ENCODE measurements around the gene MDFIC2. TPM values are rescaled to one million over a fixed set of nuclear protein-coding genes. Genes with fewer than 3 reads are reported as not detected.

The MDFIC2 gene
- total RNA-seq, 2 donors from 2014 or later: not detected

DNA sequence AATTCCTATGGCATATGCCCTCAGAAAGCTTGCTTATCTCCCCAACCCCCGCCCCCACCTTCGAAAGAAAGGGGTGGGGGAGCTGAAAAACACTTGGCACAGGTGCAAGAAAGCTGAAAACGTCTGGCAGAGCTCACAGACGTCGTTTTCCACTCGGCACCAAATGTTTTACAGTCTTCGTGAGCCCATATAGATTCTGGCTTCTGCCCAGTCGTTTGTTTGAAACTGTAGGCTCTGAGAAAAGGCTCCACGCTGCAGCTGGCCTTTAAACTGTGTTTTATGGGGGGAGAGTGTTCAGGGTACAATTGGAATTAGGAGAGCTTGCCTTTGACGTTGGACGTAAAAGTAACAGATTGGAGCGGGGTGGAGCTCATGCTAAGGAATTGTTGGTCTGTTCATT lies 130.3 kb downstream of the MDFIC2 start:
- DNase-seq (ENCODE audit: low spot score): no peak
- Histone ChIP-seq H3K4me3 (no peak overlapping the region), H3K27ac (no peak overlapping the region), H3K4me1 (no peaks in the 10 kb centered on the region), H3K36me3 (no peaks in the 10 kb centered on the region), H3K9me3 (no peaks in the 10 kb centered on the region), H3K27me3 (no peaks in the 10 kb centered on the region)
- TF ChIP-seq, protein P1, sequence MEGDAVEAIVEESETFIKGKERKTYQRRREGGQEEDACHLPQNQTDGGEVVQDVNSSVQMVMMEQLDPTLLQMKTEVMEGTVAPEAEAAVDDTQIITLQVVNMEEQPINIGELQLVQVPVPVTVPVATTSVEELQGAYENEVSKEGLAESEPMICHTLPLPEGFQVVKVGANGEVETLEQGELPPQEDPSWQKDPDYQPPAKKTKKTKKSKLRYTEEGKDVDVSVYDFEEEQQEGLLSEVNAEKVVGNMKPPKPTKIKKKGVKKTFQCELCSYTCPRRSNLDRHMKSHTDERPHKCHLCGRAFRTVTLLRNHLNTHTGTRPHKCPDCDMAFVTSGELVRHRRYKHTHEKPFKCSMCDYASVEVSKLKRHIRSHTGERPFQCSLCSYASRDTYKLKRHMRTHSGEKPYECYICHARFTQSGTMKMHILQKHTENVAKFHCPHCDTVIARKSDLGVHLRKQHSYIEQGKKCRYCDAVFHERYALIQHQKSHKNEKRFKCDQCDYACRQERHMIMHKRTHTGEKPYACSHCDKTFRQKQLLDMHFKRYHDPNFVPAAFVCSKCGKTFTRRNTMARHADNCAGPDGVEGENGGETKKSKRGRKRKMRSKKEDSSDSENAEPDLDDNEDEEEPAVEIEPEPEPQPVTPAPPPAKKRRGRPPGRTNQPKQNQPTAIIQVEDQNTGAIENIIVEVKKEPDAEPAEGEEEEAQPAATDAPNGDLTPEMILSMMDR (IDR thresholded peaks at IDR 0.05): no peak

DNA sequence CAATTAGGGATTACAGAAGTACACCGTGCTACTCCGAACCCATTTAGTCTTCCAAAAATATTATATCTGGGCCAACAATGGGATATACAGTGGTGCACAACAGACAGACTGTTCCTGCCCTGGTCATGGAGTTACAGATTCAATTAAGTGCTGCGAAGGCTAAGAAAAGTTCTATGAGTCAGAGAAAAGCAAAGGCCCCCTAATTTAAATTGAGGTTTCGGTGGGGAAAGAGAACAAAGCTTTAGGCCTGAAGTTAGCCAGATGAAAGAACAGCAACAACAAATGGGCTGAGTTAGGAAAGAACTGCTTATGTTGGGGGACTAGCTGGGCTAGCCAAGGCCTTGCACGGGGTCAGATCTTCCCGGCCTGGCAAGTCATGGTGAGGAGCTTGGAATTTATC lies 131.8 kb downstream of the MDFIC2 start:
- Histone ChIP-seq H3K4me1 (no peaks in the 10 kb centered on the region), H3K36me3 (no peaks in the 10 kb centered on the region), H3K27me3 (no peaks in the 10 kb centered on the region), H3K27ac (no peak overlapping the region), H3K4me3 (no peak overlapping the region), H3K9me3 (no peaks in the 10 kb centered on the region)
- TF ChIP-seq, protein P1 (IDR thresholded peaks at IDR 0.05): no peak
- DNase-seq (ENCODE audit: low spot score): no peak

DNA sequence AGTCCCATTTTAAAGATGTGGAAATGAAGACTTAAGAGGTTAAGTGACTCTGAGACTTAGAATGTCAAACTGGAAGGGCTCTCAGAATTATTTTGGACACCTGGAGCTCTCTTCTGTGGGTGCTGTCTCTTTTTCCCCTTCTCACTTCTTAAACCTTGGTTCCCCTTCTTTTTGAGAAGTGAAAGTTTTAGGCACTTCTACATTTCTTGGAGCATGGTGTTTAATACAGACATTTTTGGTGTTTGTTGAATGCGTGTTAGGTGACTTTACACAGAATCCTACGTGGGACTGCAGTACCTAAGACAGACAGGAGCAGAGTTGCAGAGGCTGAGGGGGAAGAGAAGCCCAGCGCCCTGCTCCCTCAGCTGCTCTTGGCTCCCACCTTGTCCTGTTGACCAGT lies 133.3 kb downstream of the MDFIC2 start:
- DNase-seq (ENCODE audit: low spot score): no peak
- TF ChIP-seq, protein P1 (IDR thresholded peaks at IDR 0.05): no peak

DNA sequence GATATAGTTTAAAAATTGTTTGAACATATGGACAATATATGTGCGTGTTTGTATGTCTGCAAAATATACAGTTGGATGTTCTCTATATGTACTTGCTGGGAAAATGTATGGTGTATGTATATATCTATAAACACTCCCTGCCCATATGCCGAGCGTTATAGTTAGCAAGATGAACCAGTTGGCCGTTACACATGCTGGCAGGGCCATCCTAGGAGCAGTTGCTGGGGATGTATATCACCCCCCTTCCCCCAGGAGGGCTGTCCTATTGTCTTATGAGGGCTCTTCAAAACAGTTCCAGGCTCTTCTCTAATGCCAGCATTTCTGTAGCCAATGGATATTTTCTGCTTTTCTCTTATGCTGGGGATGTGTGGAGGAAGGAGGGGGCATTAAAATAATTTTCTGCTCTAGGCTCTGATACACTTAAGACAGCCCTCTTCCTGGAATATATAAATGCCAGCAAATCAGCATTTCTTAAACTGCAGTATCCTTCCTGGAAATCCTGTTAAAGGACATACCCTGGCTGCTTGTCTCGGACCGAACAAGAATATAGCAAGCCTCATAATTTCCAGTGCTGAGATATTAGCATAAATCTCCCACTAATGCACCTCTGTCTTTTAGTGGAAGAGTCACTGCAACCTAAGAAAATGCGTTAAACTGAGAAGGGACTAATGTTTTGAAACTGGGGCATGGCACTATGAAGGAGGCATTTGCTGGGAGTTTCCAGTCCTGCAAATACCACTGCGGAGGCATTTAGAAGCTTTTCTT lies 134.4 kb downstream of the MDFIC2 start:
- no peaks in the 10 kb centered on the region for H3K36me3 ChIP-seq
- no peaks in the 10 kb centered on the region for H3K9me3 ChIP-seq
- TF ChIP-seq, protein P1 (IDR thresholded peaks at IDR 0.05): no peak
- no peaks in the 10 kb centered on the region for H3K27me3 ChIP-seq
- DNase-seq (ENCODE audit: low spot score): no peak
- no peak overlapping the region for H3K27ac ChIP-seq
- H3K4me3 ChIP-seq: no peak overlapping the region
- no peaks in the 10 kb centered on the region for H3K4me1 ChIP-seq

More for the DNA sequence above, 133.3 kb downstream of the MDFIC2 start:
- Histone ChIP-seq H3K27ac (no peak overlapping the region), H3K4me1 (no peaks in the 10 kb centered on the region), H3K4me3 (no peak overlapping the region), H3K27me3 (no peaks in the 10 kb centered on the region), H3K36me3 (no peaks in the 10 kb centered on the region), H3K9me3 (no peaks in the 10 kb centered on the region)

DNA sequence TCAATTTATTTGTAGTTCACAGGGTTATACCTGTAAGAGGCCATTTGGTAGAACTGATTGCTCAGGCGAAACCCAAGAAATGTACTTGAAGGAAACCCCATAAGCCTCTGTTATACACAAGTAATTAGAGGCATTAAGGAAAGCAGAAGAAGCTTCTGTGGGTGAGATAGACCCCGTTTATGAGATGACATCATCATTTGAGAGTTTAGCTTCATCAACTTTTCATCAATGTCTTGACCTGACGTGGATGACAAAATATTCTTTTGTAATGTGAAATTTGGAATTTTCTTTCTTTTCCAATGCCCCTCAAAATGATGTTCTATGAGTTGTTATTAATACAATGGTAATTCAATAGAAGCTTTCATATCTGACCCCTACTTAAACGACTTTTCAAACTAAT lies 136.2 kb downstream of the MDFIC2 start:
- TF ChIP-seq, protein P1 (IDR thresholded peaks at IDR 0.05): no peak
- H3K4me3 ChIP-seq: no peak overlapping the region
- H3K27me3 ChIP-seq: no peaks in the 10 kb centered on the region
- H3K9me3 ChIP-seq: no peaks in the 10 kb centered on the region
- no peak overlapping the region for H3K27ac ChIP-seq
- H3K36me3 ChIP-seq: no peaks in the 10 kb centered on the region
- no peaks in the 10 kb centered on the region for H3K4me1 ChIP-seq
- DNase-seq (ENCODE audit: low spot score): no peak

DNA sequence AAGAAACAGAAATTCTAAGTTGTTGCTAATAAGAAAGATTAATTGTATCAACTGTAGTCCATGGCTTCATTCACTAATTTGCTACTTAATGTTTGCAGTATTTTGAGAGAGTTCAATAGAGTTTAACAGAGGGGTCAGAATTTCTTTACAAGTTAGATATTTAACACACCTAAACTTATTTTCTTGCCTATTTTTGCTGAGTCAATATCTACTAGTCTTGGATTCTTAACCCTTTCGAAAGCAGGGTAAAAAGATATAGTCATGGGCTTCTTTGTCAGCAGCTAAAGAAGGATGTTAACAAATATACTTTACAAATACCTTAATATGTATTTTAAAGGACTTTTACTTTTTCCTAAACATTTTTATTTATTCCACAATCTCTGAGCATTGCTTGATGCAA lies 155.6 kb downstream of the MDFIC2 start:
- no peak for DNase-seq (ENCODE audit: low spot score)
- no peaks in the 10 kb centered on the region for H3K9me3 ChIP-seq
- H3K4me1 ChIP-seq: no peaks in the 10 kb centered on the region
- H3K4me3 ChIP-seq: no peak overlapping the region
- TF ChIP-seq, protein P1 (IDR thresholded peaks at IDR 0.05): no peak
- no peak overlapping the region for H3K27ac ChIP-seq
- no peaks in the 10 kb centered on the region for H3K27me3 ChIP-seq
- H3K36me3 ChIP-seq: no peaks in the 10 kb centered on the region
